HG03135 (cell line): Measurements from ENCODE around the gene BTBD19.
A peak's percentile ranks its signal among the peaks of the same experiment; 100 is the strongest.
"Not testable (repeated sequence)": the region's sequence is repeated elsewhere in the genome, so short reads cannot be mapped to it uniquely, and the experiment has no call there.

Experiments
- ATAC-seq: cut with Tn5 transposase; IDR thresholded peaks from one replicate; pipeline ENCODE4 v1.9.1; 2021; ENCODE audit warnings: mild to moderate bottlenecking, moderate library complexity; ENCODE audit not compliant: unreplicated experiment

The BTBD19 gene, protein sequence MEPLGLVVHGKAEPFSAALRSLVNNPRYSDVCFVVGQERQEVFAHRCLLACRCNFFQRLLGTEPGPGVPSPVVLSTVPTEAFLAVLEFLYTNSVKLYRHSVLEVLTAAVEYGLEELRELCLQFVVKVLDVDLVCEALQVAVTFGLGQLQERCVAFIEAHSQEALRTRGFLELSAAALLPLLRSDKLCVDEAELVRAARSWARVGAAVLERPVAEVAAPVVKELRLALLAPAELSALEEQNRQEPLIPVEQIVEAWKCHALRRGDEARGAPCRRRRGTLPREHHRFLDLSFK

DNA sequence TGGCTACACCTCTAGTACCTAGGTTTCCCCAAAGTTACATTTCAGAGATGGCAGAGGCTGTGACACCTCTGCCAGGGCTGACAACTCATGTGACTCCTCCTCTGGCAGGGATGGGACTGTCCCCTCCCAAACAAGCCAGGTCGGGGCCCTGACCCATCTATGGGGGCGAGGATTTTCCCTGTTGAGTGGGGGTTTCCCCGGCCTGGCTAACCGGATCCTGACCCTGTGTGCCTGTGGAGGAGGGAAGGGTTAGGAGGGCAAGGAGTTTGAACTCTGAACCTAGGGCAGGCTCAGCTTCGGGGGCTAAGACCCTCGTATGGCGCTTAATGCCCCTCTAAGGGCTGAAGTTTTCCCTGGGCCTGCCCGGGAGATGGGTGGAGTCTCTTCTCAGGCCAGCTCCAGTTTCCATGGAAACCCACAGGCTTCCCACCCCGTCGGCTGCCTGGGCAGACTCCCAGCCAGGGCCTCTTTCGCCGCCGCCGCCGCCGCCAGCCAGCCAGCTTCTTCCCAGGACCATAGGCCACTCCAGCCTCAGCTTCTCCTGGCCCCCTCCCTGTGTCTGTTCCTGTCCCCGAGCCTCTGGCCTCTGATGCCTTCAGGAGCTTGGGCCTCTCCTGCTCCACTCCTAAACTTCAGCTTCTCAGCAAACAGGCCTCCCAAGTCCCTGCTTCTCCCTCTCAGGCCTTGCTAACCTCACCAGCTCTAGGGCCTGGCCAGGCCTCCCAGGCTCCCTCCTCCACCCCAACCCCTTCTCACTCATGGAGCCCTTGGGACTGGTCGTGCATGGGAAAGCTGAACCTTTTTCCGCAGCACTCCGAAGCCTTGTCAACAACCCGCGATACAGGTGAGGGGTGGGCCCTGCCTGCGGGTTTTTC, at the start of gene BTBD19:
TSS of gene BTBD19 (plus strand) at position 461 of the 875 bp plus-strand sequence. CDS start at position 759, 298 bp downstream.
- peak; percentile 12 for ATAC-seq

DNA sequence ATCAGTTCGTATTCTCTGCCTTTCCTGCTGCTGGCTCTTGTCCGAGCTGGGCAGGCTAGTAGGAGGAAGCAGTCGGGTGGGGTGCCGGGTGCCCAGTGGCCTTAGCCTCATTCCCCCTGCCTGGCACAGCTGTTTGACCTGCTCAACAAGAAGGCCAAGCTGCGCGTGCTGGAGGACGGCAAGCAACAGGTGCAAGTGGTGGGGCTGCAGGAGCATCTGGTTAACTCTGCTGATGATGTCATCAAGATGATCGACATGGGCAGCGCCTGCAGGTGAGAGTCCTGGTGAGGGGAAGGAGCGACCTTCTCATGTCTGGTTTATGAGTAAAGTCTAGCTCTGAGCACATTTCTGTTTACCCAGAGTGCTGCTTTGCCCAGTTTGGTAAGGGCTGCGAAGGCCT, 49.2 kb upstream of the BTBD19 start:
- ATAC-seq: no peak

DNA sequence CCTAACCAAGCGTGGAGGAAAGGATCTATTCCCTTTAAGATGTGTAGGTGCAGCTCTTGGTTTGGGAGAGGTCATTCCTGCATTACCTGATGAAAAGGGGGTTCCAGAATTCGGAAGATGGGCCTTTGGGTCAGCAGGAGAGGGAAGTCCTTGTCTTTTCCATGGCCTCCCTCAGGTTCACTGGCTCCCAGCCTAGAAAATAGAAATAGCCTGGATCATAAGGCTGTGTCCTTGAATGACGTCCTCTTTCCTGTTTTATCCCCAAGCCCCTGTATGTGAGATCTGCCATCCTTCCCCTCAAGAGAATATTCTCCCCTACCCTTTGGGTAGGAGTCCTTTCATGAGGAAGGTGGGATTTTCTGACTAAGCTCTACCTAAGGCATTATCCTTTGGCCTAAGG, 47.4 kb upstream of the BTBD19 start:
- no peak for ATAC-seq

DNA sequence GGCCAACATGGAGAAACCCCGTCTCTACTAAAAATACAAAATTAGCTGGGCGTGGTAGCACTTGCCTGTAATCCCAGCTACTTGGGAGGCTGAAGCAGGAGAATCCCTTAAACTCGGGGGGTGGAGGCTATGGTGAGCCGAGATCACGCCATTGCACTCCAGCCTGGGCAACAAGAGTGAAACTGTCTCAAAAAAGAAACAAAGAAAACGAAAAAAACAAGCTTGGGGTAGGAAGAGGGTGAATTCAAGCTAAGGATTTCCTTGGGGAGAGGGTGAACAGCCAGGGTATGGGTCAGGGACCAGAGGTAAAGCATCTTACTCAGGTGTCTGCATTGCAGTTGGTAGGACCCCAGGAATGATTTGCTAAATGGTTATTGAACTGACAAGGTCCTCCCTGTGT, 41.9 kb upstream of the BTBD19 start:
- ATAC-seq: not testable (repeated sequence)

DNA sequence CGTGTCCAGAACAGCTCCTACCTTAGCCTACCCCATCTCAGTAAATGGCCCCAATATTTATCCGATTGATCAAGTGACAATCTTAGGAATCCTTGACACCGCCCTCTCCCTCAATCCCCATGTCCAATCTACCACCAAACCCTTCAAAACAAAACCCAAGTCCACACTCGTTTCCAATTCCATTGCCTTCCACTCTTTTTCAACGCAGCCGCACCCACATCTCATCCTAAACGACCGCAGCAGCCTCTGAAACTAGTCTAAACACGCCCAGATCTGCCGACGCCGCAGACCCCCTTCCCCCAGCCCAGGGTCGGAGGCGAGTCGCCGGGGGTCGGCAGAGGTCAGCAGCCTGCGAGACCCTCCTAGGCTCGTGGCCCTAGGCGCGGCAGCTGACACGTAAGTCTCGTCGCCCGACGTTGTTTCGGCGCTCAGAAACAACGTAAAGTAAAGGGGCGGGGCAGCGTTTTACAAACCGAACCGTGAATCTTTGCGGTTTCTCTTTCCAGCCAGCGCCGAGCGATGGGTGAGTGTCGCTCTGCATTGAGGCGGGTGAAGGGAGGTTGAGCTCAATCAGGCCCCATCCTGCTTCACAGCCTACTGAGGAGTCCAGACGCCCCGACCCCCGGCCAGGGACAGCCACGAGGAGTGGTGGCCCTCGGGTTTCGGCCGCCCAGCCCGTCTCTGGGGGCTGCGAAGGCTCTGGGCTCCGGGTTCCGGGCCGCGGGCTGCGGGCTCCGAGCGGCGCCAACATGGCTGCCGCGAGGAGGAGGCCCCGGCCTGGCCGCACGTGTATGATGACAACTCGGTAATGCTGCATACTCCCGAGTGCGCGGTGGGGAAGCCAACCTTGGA, 33.0 kb upstream of the BTBD19 start, which contains the start of gene RPS8:
TSS of gene RPS8 (plus strand) at position 463 of the 852 bp plus-strand sequence. CDS start at position 520, 57 bp downstream.
- peak; percentile 72 for ATAC-seq

DNA sequence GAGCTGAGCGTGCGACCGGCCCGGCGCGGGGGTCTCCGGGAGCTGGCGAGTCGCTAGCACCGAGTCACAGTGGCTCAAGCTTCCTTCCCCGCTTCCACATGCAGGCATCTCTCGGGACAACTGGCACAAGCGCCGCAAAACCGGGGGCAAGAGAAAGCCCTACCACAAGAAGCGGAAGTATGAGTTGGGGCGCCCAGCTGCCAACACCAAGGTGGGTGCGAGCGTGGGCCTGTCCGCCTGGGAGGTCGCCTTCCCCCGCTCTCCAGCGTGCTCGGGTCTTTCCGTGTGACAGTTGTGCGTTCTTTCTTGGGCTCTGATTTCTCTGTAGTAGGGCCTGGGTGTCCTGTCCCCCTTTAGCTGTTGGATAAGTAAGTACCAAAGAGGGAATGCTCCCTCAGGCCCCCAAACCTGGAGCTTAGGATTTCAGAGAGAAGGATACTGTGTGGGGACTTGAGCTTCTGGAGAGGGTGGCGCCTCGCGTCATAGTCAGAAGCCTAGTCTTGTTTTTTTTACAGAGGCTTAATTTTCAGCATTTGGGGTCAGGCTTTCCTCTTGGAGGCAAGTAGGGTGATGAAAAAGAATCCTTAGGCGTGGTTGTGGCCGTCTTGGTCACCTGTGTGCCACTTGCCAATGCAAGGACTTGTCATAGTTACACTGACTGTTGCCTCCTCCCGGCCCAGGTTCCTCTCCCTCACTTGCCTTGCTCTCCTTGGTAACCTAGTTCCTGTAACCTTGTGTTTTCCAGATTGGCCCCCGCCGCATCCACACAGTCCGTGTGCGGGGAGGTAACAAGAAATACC, 32.2 kb upstream of the BTBD19 start:
- peak; percentile 9 for ATAC-seq

DNA sequence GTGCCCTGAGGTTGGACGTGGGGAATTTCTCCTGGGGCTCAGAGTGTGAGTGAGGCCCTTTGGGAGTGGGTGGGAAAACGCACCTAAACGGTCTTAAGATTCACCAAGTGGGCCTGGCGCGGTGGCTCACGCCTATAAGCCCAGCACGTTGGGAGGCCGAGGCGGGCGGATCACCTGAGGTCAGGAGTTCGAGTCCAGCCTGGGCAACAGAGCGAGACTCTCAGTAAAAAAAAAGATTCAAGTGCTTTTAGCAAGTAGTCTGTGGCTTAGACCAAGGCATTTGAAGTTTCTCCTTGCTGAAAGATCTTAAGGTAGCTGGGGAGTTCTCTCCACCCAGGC, 31.6 kb upstream of the BTBD19 start:
- ATAC-seq: no peak

DNA sequence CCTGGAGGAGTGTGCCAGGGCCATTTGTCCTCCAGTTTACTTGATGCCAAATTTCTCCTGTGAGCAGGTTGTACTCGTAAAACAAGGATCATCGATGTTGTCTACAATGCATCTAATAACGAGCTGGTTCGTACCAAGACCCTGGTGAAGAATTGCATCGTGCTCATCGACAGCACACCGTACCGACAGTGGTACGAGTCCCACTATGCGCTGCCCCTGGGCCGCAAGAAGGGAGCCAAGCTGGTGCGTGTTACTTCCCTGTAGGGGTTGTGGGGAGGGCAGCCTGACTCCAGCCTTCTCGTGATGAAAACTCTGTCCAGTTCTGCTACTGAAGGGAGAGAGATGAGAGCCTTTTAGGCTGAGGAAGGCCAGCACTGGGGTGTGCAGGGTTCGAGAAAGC, 30.8 kb upstream of the BTBD19 start:
- no peak for ATAC-seq

DNA sequence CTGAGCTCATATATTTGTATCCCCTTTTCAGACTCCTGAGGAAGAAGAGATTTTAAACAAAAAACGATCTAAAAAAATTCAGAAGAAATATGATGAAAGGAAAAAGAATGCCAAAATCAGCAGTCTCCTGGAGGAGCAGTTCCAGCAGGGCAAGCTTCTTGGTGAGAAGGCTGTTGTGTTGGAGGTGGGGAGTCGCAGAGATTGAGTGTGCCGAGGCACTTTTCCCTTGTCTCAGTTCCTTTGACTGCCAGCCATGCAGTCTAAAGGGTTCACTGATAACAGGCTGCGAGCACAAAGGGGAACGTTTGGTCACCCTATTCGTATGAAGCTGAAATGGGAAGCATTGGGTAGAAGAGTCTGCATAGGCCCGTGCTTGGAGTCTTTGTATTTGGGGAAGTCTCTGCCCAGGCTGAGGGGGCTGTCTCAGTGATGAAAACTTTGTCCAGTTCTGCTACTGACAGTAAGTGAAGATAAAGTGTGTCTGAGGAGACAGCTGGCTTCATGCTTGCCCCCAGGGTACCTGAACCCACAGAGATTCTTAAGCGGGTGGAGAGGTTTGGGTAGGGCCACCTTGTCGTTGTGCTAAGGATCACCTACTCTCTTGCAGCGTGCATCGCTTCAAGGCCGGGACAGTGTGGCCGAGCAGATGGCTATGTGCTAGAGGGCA, 30.2 kb upstream of the BTBD19 start:
- no peak for ATAC-seq

DNA sequence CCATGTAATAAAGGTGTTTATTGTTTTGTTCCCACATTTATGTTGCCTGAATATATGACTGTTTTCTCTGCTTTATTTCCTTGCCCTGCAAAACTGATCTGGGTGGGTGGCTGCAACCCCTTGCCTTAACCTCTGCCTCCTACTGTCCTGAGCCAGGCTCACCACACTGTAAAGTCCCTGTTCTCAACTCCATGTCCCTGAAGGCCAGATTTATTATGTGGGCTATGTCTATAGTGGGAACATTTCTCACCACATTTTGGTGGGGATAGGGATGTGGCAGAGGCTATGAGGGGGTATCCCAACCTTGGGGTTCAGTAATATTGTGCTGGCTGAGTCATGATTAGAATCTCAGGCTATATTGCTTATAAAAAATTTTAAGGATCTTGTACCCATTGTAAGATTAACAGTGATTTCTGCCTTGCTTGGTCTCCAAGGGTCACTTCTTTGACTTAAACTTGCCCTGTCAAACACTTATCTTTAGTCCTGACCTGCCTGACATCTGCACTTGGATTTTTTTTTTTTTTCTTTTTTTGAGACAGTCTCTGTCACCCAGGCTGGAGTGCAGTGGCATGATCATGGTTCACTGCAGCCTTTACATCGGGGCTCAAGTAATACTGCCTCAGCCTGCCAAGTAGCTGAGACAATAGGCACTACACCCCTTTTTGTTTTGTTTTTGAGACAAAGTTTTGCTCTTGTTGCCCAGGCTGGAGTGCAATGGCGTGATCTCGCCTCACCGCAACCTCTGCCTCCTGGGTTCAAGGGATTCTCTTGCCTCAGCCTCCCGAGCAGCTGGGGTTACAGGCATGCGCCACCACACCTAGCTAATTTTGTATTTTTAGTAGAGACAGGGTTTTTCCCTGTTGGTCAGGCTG, 29.4 kb upstream of the BTBD19 start:
- ATAC-seq: no peak

DNA sequence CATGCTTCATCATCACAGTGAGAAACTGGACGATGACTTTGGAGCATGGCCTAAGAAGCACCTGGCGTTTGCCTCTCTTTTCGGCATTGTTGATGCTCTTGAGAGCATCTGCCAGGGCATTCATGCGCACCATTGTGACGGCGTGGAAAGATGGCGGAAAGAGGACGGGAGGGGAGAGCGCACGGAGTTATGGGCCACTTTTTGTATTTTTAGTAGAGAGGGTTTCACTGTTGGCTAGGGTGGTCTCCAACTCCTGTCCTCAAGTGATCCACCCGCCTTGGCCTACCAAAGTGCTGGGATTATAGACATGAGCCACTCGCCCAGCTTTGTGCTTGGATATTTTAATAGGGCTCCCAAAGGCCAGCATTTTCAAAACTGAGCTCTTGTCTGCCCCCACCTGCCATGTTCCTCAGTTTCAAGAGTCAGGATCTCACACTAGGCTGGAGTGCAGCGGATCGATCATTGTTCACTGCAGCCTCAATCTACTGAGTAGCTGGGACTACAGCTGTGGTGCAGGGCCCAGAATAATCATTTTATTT, 27.7 kb upstream of the BTBD19 start:
- no peak for ATAC-seq

DNA sequence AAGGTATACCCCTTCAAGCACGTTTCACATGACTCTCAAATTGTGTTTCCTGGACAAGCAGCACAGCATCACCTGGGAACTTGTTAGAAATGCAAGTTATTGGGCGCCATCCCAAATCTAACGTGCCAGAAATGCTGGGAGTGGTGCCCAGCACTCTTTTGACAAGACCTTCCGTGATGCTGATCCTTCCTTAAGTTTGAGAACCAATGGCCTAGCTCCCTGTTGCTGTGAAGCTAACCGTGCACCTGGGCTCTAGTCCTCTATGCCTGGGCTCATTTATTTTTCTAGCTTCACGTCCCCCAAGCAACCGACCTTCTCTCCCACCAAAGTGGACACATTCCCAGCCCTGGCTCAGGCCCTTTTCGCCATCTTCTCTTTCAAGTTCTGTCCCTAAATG, 24.6 kb upstream of the BTBD19 start:
- no peak for ATAC-seq

DNA sequence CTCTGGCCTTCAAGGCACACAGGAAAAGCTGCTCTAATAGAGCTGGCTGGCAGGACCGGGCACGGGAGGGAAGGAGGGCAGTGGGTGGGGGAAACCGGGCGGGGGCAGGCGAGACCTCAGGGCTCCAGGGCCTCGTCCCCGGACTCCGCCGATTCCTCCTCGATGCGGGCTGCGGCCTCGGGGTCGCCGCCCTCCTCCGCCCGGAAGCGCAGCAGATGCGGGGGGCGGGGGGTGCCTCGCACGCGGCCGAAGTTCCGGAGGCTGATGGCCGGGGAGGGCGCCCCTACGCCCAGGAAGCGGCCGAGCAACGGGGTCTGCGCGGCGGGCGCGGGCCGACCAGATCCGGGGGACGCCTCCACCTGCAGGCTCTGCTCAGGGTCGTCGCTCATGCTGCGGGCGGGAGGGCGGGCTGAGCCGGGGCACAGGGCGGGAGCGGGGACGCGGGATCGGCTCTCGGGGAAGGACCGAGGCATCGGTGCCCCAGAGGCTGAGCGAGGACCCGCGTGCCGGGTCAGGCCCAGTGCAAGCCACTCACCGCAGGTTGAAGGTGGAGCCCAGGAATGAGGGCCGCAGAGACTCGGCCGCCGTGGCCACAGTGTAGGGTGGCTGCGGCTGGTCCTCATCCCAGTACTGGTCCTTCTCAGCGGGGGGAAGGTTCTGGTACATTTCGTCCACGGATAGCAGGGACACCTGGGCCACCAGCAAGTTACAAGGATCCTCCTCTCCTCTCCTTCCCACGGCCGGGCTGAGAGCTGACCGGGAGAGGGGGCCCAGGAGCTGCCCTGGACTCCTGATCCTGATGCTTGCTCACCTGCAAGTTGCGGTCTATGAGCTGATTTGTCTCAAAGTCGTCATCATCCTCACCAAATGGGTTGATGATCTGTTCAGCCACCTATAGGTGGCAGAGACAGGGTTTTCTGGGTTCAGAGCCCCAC, 24.0 kb upstream of the BTBD19 start:
- peak; percentile 46 for ATAC-seq

DNA sequence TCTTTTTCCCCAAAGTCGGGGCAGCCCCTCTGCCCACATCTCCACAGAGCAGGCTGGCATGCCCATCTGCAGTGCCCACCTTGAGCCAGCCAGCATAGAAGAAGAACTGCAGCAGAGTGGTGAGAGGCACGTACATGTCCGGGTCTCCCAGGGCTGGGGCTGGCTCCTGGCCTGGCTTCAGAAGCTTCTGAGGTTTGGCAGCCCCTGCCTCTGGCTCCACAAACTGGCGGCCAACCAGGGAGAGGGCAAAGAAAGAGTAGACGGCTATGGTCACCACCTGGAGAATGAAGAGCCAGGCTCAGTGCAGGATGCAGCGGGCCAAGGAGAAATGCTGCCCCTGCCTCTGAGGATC, 23.3 kb upstream of the BTBD19 start:
- ATAC-seq: no peak

DNA sequence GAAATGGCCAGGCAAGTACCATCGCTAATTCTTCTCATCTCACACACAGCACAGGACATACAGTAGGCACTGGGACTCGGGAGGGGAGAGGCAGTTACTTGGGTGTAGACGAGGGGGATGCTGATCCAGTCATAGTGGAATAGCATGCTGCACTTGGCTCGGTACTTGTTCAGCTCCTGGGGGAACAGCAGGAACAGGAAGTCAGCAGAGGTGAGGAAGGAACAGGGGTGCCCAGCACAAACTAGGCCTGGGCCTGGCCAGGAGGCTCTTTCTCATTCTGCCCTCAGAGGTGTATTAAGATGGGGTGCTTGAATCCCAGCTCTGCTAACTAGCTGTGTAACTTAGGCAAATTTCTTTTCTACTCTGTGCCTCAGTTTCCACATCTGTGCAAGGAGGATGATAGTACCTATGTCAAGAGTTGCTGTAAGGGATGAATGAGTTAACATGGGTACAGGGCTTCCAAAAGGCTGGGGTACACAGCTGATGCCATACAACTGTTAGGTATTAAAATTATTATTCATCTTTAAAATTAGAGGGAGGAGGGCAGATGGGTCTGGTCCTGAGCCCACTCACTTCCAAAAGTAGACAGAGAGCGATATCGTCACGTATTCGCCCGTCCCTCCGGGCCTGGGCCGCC, 22.7 kb upstream of the BTBD19 start:
- ATAC-seq: no peak

DNA sequence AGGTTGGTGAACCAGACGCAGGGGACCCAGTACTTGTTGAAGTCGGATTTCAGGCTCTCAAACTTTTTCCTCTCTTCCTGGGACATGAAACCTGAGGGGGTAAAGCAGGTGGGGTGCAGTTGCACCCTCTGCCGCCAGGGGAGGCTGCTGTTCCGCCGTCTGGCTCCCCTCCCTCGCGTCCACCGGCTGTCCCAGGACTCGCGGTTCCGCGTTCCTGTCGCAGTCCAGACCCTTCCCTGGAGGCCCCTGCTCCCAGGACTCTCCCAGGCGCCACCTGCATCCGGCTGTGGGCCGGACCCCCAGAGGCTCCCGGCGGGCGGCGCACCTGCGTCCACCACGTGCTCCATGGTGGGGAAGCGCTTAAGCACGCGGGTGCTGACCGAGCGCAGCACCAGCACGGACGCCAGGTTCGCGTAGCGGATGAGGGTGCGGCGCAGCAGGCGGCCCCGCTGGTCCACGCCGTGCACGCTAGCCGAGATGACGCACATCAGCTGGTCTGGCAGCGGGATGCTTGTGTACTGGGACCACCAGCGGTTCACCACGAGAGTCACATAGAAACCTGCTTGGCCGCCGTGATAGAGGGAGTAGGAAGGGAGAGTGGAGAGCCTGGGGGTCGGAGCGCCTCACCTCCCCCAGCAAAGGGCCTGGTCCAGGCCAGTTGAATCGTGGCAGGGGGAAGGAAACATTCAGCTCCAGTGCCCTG, 22.0 kb upstream of the BTBD19 start:
- ATAC-seq: no peak
